Neural cell (in vitro differentiated cells): ENCODE results near the gene EYA2. TPM values are rescaled to one million over a fixed set of nuclear protein-coding genes. Genes with fewer than 3 reads are reported as not detected.

ENCODE experiments used
- H2AFZ ChIP-seq: fragments of 200-600, 300-800 bp; sonication (generic), shearing (Covaris generic); 2 replicates; pipeline ENCODE4 v1.6.0; 2014; ENCODE audit warnings: low read depth, mild to moderate bottlenecking, antibody characterized with exemption, low read length, moderate library complexity
- H3F3A ChIP-seq: fragments of 200-600 bp; shearing (Covaris generic); 2 replicates; pipeline ENCODE4 v1.6.1; 2016; ENCODE audit warnings: mild to moderate bottlenecking, moderate library complexity, mixed read lengths, antibody characterized with exemption, low read length; ENCODE audit not compliant: insufficient read depth, poor library complexity, severe bottlenecking
- H3K27ac ChIP-seq: fragments of 200-600, 300-800 bp; sonication (generic), shearing (Covaris generic); 2 replicates; pipeline ENCODE4 v1.5.1; 2014; ENCODE audit warnings: mild to moderate bottlenecking, low read length, moderate library complexity
- H3K27me3 ChIP-seq: fragments of 300-800, 200-600 bp; sonication (generic), shearing (Covaris generic); 2 replicates; pipeline ENCODE4 v1.6.0; 2014; ENCODE audit warnings: mild to moderate bottlenecking, low read depth, low read length, moderate library complexity; ENCODE audit not compliant: insufficient read depth
- H3K36me3 ChIP-seq: fragments of 300-800, 200-600 bp; sonication (generic), shearing (Covaris generic); 2 replicates; pipeline ENCODE4 v1.5.1; 2014; ENCODE audit warnings: mild to moderate bottlenecking, antibody characterized with exemption, low read length, moderate library complexity; ENCODE audit not compliant: insufficient read depth
- H3K4me2 ChIP-seq: fragments of 300-800, 200-600 bp; sonication (generic), shearing (Covaris generic); 2 replicates; pipeline ENCODE4 v1.6.0; 2014; ENCODE audit warnings: mild to moderate bottlenecking, low read length
- H3K4me3 ChIP-seq: fragments of 300-800, 200-600 bp; sonication (generic), shearing (Covaris generic); 2 replicates; pipeline ENCODE4 v1.5.1; 2014; ENCODE audit warnings: mild to moderate bottlenecking, low read length, moderate library complexity
- H3K79me2 ChIP-seq: fragments of 200-600 bp; shearing (Covaris generic); replicated peaks from 2 replicates; pipeline ENCODE4 v1.6.0; 2014; ENCODE audit warnings: mild to moderate bottlenecking, low read length, moderate library complexity; ENCODE audit not compliant: insufficient read depth
- H3K9ac ChIP-seq: fragments of 300-800, 200-600 bp; sonication (generic), shearing (Covaris generic); 2 replicates; pipeline ENCODE4 v1.6.1; 2016; ENCODE audit warnings: mild to moderate bottlenecking, low read length, mixed read lengths
- H3K9me2 ChIP-seq: fragments of 200-600 bp; shearing (Covaris generic); 2 replicates; pipeline ENCODE4 v1.6.1; 2016; ENCODE audit warnings: mild to moderate bottlenecking, low read length, mixed read lengths; ENCODE audit not compliant: insufficient read depth
- H3K9me3 ChIP-seq: fragments of 200-600, 300-800 bp; sonication (generic), shearing (Covaris generic); 2 replicates; pipeline ENCODE4 v1.6.1; 2016; ENCODE audit warnings: mild to moderate bottlenecking, mixed run types, low read length, moderate library complexity, mixed read lengths
- H4K20me1 ChIP-seq: fragments of 200-600 bp; shearing (Covaris generic); 2 replicates; pipeline ENCODE4 v1.6.1; 2016; ENCODE audit warnings: mild to moderate bottlenecking, mixed run types; ENCODE audit not compliant: insufficient read depth
- CTCF ChIP-seq: fragments of 450-650 bp; IDR thresholded peaks from 2 replicates; pipeline ENCODE4 v1.5.1; 2014; ENCODE audit warnings: antibody characterized with exemption, mild to moderate bottlenecking, moderate library complexity; ENCODE audit not compliant: poor library complexity, severe bottlenecking
- EP300 ChIP-seq: fragments of 450-650 bp; conservative IDR thresholded peaks from 2 replicates; pipeline ENCODE4 v1.6.1; 2014; ENCODE audit warnings: antibody characterized with exemption, mild to moderate bottlenecking, moderate library complexity; ENCODE audit not compliant: poor library complexity, severe bottlenecking
- EZH2 ChIP-seq: fragments of 200-600, 300-800 bp; shearing (Covaris generic), sonication (generic); IDR thresholded peaks from 2 replicates; pipeline ENCODE4 v1.6.1; 2014; ENCODE audit warnings: antibody characterized with exemption, low read length, borderline replicate concordance, mild to moderate bottlenecking; ENCODE audit not compliant: insufficient read depth, poor library complexity, severe bottlenecking
- MXI1 ChIP-seq: fragments of 450-650 bp; conservative IDR thresholded peaks from 2 replicates; pipeline ENCODE4 v1.6.1; 2014; ENCODE audit warnings: antibody characterized with exemption, mild to moderate bottlenecking; ENCODE audit not compliant: poor library complexity, severe bottlenecking
- POLR2AphosphoS5 ChIP-seq: IDR thresholded peaks from 2 replicates; pipeline ENCODE4 v1.6.1; 2012
- RAD21 ChIP-seq: fragments of 450-650 bp; conservative IDR thresholded peaks from 2 replicates; pipeline ENCODE4 v1.6.1; 2014; ENCODE audit warnings: antibody characterized with exemption, mild to moderate bottlenecking, moderate library complexity
- polyA plus RNA-seq: library from polyadenylated mRNA; depleted of rRNA; stranded (reverse); fragments of >200 nt; gene quantifications from 2 replicates; pipeline ENCODE4 v1.2.3, GENCODE V29; 2014

EYA2 gene
- polyA plus RNA-seq, 1 donor from 2014 or later = 0.88 TPM

GRCh38 chr20:47231382-47232039, 336.9 kb downstream of the EYA2 start:
- TF ChIP-seq MXI1 (no peak), CTCF (no peak)
- Histone ChIP-seq H3K4me3 (no peak overlapping the region), H3K9me3 (no peaks in the 10 kb centered on the region), H3K79me2 (no peaks in the 10 kb centered on the region), H2AFZ (no peak overlapping the region), H3K27ac (no peak overlapping the region), H3K36me3 (peaks cover 5% of the 10 kb centered on the region), H3K27me3 (no peaks in the 10 kb centered on the region), H3K4me2 (no peak overlapping the region), H3F3A (no peaks in the 10 kb centered on the region), H4K20me1 (no peaks in the 10 kb centered on the region), H3K9ac (no peak overlapping the region), H3K9me2 (no peaks in the 10 kb centered on the region)

- Histone ChIP-seq H3K36me3 (peaks cover 4% of the 10 kb centered on the region), H3F3A (no peaks in the 10 kb centered on the region), H3K27ac (no peak overlapping the region), H3K9me3 (no peaks in the 10 kb centered on the region), H3K27me3 (no peaks in the 10 kb centered on the region), H3K9ac (no peak overlapping the region), H3K4me2 (no peak overlapping the region), H2AFZ (no peak overlapping the region), H3K79me2 (no peaks in the 10 kb centered on the region), H3K4me3 (no peak overlapping the region), H4K20me1 (no peaks in the 10 kb centered on the region), H3K9me2 (no peaks in the 10 kb centered on the region)
- TF ChIP-seq CTCF = no peak
- no peak for TF ChIP-seq MXI1
- TF ChIP-seq POLR2AphosphoS5 = no peak
- TF ChIP-seq RAD21 = no peak
Measured at GRCh38 chr20:47232518-47232917, 337.9 kb downstream of the EYA2 start.

- Histone ChIP-seq H3K9me3 (no peaks in the 10 kb centered on the region), H3K4me2 (no peak overlapping the region), H3K9ac (no peak overlapping the region), H3K4me3 (no peak overlapping the region), H3K36me3 (peaks cover 4% of the 10 kb centered on the region), H3K27me3 (no peaks in the 10 kb centered on the region), H2AFZ (no peak overlapping the region), H3K27ac (no peak overlapping the region), H4K20me1 (no peaks in the 10 kb centered on the region), H3K79me2 (no peaks in the 10 kb centered on the region), H3K9me2 (no peaks in the 10 kb centered on the region), H3F3A (no peaks in the 10 kb centered on the region)
- no peak for TF ChIP-seq EZH2
- TF ChIP-seq EP300 = no peak
Measured at GRCh38 chr20:47233333-47234188, 338.9 kb downstream of the EYA2 start.
